HepG2 (cell line): Measurements from ENCODE around the gene ABCC10. TPM values are rescaled to one million over a fixed set of nuclear protein-coding genes. Genes with fewer than 3 reads are reported as not detected.
A peak's percentile ranks its signal among the peaks of the same experiment; 100 is the strongest.

Experiments
- ERF ChIP-seq: IDR thresholded peaks from 2 replicates; pipeline ENCODE4 v1.6.1; 2018; ENCODE audit warnings: missing biosample characterization, missing genetic modification reagents
- GABPA ChIP-seq, 2 experiments: IDR thresholded peaks; 2 replicates each; pipeline ENCODE4 v1.6.1; 2011 to 2016; ENCODE audit warnings: low read depth in 2 of 2, low read length in 1 of 2, missing biosample characterization in 1 of 2, missing genetic modification characterization in 1 of 2
- HDAC2 ChIP-seq: sonication (generic); formaldehyde crosslinking; IDR thresholded peaks from 2 replicates; pipeline ENCODE4 v1.4.0; 2020; ENCODE audit warnings: missing genetic modification reagents
- MYPOP ChIP-seq: sonication (generic); formaldehyde crosslinking; IDR thresholded peaks from 2 replicates; pipeline ENCODE4 v1.8.1; 2023; ENCODE audit warnings: mild to moderate bottlenecking, moderate library complexity, missing genetic modification reagents
- MZF1 ChIP-seq: sonication (generic); formaldehyde crosslinking; IDR thresholded peaks from 2 replicates; pipeline ENCODE4 v1.8.1; 2023; ENCODE audit warnings: mild to moderate bottlenecking, missing genetic modification reagents, borderline replicate concordance
- NFE2 ChIP-seq: sonication (generic); formaldehyde crosslinking; IDR thresholded peaks from 2 replicates; pipeline ENCODE4 v1.4.0; 2020; ENCODE audit warnings: missing genetic modification reagents
- PHF8 ChIP-seq: sonication (generic); formaldehyde crosslinking; IDR thresholded peaks from 2 replicates; pipeline ENCODE4 v1.5.0; 2020; ENCODE audit warnings: missing genetic modification reagents
- POLR2AphosphoS2 ChIP-seq: IDR thresholded peaks from 2 replicates; pipeline ENCODE4 v1.6.1; 2011; ENCODE audit warnings: low read depth, low read length, improper control_type of control experiment
- STAT6 ChIP-seq: sonication (generic); formaldehyde crosslinking; IDR thresholded peaks from 2 replicates; pipeline ENCODE4 v1.4.0; 2020; ENCODE audit warnings: missing genetic modification reagents, mild to moderate bottlenecking, borderline replicate concordance
- XBP1 ChIP-seq: sonication (generic); formaldehyde crosslinking; IDR thresholded peaks from 2 replicates; pipeline ENCODE4 v1.5.0; 2020; ENCODE audit warnings: missing genetic modification reagents
- YEATS2 ChIP-seq: sonication (generic); formaldehyde crosslinking; IDR thresholded peaks from 2 replicates; pipeline ENCODE4 v1.4.0; 2020; ENCODE audit warnings: missing genetic modification reagents, borderline replicate concordance
- ZNF142 ChIP-seq: sonication (generic); formaldehyde crosslinking; IDR thresholded peaks from 2 replicates; pipeline ENCODE4 v1.4.0; 2020; ENCODE audit warnings: missing genetic modification reagents
- ZNF20 ChIP-seq: sonication (generic); formaldehyde crosslinking; IDR thresholded peaks from 2 replicates; pipeline ENCODE4 v1.4.0; 2020; ENCODE audit warnings: mild to moderate bottlenecking, moderate library complexity, missing genetic modification reagents
- ZNF280D ChIP-seq: sonication (generic); formaldehyde crosslinking; IDR thresholded peaks from 2 replicates; pipeline ENCODE4 v1.5.1; 2020; ENCODE audit warnings: mild to moderate bottlenecking, missing genetic modification reagents
- ZNF350 ChIP-seq: sonication (generic); formaldehyde crosslinking; IDR thresholded peaks from 2 replicates; pipeline ENCODE4 v1.4.0; 2020; ENCODE audit warnings: mild to moderate bottlenecking, low read depth, missing genetic modification reagents, borderline replicate concordance
- polyA plus RNA-seq, 8 experiments: library from polyadenylated mRNA; depleted of rRNA in 3 of 8; stranded (reverse) in 7 of 8; unstranded in 1 of 8; fragments of >200 nt; fragmentation: Illumina TruSeq in 4 of 8; extraction: Trizol in 4 of 8; gene quantifications; 2 replicates each; pipeline versions ENCODE4 v1.2.1 to v1.2.3, GENCODE V29; 2011 to 2016; ENCODE audit warnings: low read depth in 4 of 8, missing spikeins in 1 of 8, mixed read lengths in 1 of 8; ENCODE audit not compliant: insufficient read depth in 1 of 8
- total RNA-seq, 5 experiments: library from RNA; depleted of rRNA; stranded (reverse); fragments of >200 nt; fragmentation: Illumina TruSeq; extraction: Trizol; gene quantifications; 2 replicates each; pipeline ENCODE4 v1.2.3, GENCODE V29; 2016; ENCODE audit warnings: low read depth in 1 of 5

Gene ABCC10
- total and polyA plus RNA-seq, 2 of the 13 experiments (the other 11 are each of a cell fraction or from before 2014, with no cell fraction given): 16.0 to 24.3 TPM

- TF ChIP-seq XBP1 (no peak), PHF8 (0 out of 2 replicates have a peak, but pooled peaks have one; percentile 19), ZNF142 (CRISPR knock-in tag) (0 out of 2 replicates have a peak, but pooled peaks have one; percentile 58), MZF1 (CRISPR knock-in tag) (peak; percentile 80; the same call in 1 of the 2 replicates), HDAC2 (CRISPR knock-in tag) (peak; percentile 86), ZNF280D (CRISPR knock-in tag) (peak; percentile 74; the same call in 1 of the 2 replicates), ZNF350 (CRISPR knock-in tag) (0 out of 2 replicates have a peak, but pooled peaks have one; percentile 21), NFE2 (CRISPR knock-in tag) (no peak), STAT6 (CRISPR knock-in tag) (no peak), GABPA (IDR thresholded peaks at IDR 0.05; ENCODE audit: low read depth, low read length) (no peak), GABPA (CRISPR knock-in tag; IDR thresholded peaks at IDR 0.05; ENCODE audit: low read depth) (0 out of 2 replicates have a peak, but pooled peaks have one; percentile 29), ZNF20 (CRISPR knock-in tag) (no peak), ERF (CRISPR knock-in tag) (peak; percentile 82), MYPOP (CRISPR knock-in tag) (no peak), YEATS2 (peak; percentile 29; the same call in 1 of the 2 replicates), POLR2AphosphoS2 (no peak)
Observed at GRCh38 chr6:43488667-43489276, 61.4 kb downstream of the ABCC10 start (continued).
